Measurements from ENCODE around the gene GABRR3.

GABRR3 gene

DNA sequence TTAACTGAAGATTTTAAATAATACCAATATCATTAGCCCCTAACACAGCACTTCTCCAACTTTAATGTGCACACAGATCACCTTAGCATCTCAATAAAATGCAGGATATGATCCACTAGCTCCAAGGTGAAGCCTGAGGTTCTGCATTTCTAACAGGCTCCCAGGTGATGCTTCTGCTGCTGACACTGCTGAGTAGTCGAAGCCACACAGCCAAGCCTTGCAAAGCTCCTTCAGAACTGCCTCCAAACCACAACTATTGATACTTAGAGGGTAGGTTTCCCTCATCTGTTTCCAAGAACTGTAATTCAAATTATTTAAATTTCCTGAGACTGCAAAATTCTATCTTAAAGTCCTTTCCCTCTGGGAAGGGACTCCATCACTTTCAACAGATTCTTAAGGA is 66.7 kb downstream of the GABRR3 start:
- TF ChIP-seq, protein P1, sequence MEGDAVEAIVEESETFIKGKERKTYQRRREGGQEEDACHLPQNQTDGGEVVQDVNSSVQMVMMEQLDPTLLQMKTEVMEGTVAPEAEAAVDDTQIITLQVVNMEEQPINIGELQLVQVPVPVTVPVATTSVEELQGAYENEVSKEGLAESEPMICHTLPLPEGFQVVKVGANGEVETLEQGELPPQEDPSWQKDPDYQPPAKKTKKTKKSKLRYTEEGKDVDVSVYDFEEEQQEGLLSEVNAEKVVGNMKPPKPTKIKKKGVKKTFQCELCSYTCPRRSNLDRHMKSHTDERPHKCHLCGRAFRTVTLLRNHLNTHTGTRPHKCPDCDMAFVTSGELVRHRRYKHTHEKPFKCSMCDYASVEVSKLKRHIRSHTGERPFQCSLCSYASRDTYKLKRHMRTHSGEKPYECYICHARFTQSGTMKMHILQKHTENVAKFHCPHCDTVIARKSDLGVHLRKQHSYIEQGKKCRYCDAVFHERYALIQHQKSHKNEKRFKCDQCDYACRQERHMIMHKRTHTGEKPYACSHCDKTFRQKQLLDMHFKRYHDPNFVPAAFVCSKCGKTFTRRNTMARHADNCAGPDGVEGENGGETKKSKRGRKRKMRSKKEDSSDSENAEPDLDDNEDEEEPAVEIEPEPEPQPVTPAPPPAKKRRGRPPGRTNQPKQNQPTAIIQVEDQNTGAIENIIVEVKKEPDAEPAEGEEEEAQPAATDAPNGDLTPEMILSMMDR (conservative IDR thresholded peaks at IDR 0.05; ENCODE audit: low read depth), result no peak
- CTCF ChIA-PET, result interaction anchor here (0.6 to 0.7 kb wide), 2 partner anchors 36 to 933 kb away, joined by 3 to 4 read pairs; partner anchors contain the start of gene DCBLD2
- H3K27ac ChIP-seq, result no peak overlapping the region
- POLR2A ChIA-PET (ENCODE audit: low non-redundant PET), result no interaction called here
- DNase-seq (ENCODE audit: low spot score), result no peak

DNA sequence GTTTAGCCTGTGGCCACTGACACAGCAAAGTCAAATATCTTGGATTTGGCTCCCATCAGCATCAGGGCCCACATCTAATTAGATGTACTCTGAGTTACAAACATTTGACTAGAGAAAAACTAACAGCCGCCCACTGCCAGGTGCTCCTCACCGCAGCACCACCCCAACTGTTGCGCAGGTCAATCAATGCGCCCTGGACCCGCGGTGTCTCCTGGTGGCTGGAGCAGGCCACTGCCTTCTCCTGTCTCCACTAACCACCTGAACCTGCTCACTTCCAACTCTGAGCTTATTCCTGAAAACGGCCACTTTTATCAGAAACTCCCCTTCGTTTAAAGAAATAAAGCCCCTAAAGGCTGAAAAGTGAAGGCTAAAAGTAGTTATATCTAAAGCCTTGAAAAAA is 67.1 kb downstream of the GABRR3 start:
- CTCF ChIA-PET, result interaction anchor here (0.6 to 0.7 kb wide), 2 partner anchors 35 to 934 kb away, joined by 3 to 4 read pairs; partner anchors contain the start of gene DCBLD2
- no peak for DNase-seq (ENCODE audit: low spot score)
- TF ChIP-seq, protein P1 (conservative IDR thresholded peaks at IDR 0.05; ENCODE audit: low read depth), result no peak
- no peak overlapping the region for H3K27ac ChIP-seq
- POLR2A ChIA-PET (ENCODE audit: low non-redundant PET), result no interaction called here

DNA sequence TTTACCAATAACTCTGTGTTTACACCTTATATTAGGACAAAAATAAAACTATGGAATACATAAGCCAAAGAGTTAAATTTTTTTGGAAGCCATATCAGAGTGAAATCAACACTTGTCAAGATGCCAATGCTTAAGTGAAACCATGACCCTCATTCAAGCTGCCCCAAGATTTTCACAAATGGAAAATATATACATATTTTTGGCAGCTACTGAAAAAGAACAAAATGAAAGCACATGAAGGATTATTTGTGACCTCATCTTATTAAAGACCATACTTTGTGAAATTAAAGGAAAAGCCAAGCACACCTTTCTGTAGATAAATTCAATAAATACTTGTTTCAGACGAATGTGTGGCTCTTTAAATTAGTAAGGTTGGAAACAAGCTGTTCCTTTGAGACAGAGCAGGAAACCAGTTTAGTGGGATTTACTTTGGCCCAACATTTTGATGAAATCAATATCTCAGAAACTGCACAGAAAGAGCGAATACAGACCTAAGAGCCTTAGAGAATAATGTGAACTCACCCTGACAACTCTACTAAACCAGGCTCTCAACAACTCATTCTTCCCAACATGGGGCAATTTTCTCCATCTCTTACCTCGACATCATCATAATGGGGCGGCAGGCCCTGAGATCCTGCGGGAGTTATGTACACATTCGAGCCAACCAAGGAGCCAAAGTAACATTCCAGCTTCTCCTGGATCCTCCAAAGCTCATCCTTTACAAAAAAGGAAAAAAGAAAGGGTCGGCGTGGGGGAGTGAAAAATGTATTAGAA is 73.9 kb downstream of the GABRR3 start:
- TF ChIP-seq, protein P1 (conservative IDR thresholded peaks at IDR 0.05; ENCODE audit: low read depth), result no peak
- no peak for DNase-seq (ENCODE audit: low spot score)
- ChIA-PET POLR2A (ENCODE audit: low non-redundant PET) (no interaction called here), CTCF (no interaction called here)
- no peak overlapping the region for H3K27ac ChIP-seq

DNA sequence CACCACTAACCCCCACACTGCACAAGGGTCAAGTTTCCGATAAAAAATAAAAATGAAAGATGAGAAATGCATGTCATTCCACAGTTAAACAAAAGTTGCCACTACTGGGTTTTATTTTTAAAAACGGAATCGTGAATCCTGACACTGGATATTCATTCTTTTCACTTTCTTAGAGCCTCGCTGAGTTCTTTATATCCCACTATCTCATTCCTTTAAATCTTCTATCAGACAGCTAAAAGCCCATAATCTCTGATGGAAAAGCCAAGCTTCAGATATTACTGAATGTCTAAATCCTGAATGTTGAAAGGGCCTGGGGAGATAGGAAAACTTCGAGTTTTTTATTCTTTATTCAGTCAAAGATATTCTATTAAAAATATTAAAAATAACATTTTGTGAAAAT is 74.6 kb downstream of the GABRR3 start:
- CTCF ChIA-PET, result no interaction called here
- POLR2A ChIA-PET (ENCODE audit: low non-redundant PET), result no interaction called here
- DNase-seq (ENCODE audit: low spot score), result no peak
- no peak overlapping the region for H3K27ac ChIP-seq
- TF ChIP-seq, protein P1 (conservative IDR thresholded peaks at IDR 0.05; ENCODE audit: low read depth), result no peak

DNA sequence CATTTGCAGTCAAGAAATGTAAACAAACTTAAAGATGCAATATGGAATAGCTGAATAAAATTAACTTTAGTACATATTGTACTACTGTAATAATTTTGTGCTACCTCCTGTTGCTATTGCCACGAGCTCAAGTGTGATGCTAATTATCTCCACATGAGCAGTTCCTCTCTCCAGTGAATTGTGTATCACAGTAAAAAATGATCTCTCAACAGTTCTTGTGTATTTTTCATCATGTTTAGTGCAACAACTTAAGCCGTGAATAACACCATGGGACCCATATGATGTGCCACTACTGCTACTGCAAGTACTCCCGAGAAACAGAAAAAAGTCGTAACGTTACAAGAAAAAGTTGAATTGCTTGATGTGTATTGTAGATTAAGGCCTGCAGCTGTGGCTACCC is 75.2 kb downstream of the GABRR3 start:
- ChIA-PET CTCF (interaction anchor here (0.6 kb wide), 1 partner anchor 63 kb away, joined by 3 read pairs; no protein-coding TSS in a partner anchor), POLR2A (ENCODE audit: low non-redundant PET) (no interaction called here)
- no peak overlapping the region for H3K27ac ChIP-seq
- TF ChIP-seq, protein P1 (conservative IDR thresholded peaks at IDR 0.05; ENCODE audit: low read depth), result no peak
- DNase-seq (ENCODE audit: low spot score), result no peak

DNA sequence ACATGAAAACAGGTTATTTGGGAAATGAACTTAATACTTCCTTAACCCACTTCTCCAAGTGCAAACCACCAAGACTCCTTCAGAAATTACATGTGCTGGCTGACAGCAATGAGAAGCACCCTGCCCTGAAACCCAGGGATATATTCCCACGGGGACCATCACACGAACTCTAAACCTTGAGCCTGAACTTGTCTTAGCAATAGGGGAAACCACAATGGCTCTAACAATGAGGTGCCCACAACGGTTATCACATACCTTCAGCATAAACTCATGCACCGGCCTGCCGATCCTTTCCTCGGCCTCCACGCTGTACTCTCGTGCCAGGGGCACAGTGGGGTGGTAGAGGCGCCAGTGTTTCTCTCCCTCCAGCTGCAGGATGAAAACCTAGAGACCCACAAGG is 76.3 kb downstream of the GABRR3 start:
- H3K27ac ChIP-seq, result no peak overlapping the region
- CTCF ChIA-PET, result no interaction called here
- POLR2A ChIA-PET (ENCODE audit: low non-redundant PET), result no interaction called here
- DNase-seq (ENCODE audit: low spot score), result no peak
- TF ChIP-seq, protein P1 (conservative IDR thresholded peaks at IDR 0.05; ENCODE audit: low read depth), result no peak

Data from RWPE1 (cell line).